WTC11 (cell line): ENCODE results near the gene KDM2B. TPM values are rescaled to one million over a fixed set of nuclear protein-coding genes. Genes with fewer than 3 reads are reported as not detected.
A peak's percentile ranks its signal among the peaks of the same experiment; 100 is the strongest.

Experiments used
- ATAC-seq: fragments of 200-7000 bp; cut with Tn5 transposase; 2 replicates; pipeline ENCODE4 v1.10.0; 2021; ENCODE audit warnings: mild to moderate bottlenecking, moderate library complexity
- CTCF ChIA-PET: fragments of 300-600 bp; sonication (Branson Sonifier 250); formaldehyde crosslinking; loops from one replicate; lab custom pipeline; 2021; ENCODE audit warnings: antibody characterized with exemption; lab: Charles Lee
- POLR2A ChIA-PET: fragments of 350-600 bp; sonication (Branson Sonifier 250); formaldehyde crosslinking; loops from one replicate; lab custom pipeline; 2021; ENCODE audit warnings: antibody characterized with exemption; lab: Charles Lee
- DNase-seq: peaks from one replicate; pipeline ENCODE4 v3.0.0; 2021; ENCODE audit warnings: low spot score
- H3K27ac Mint-ChIP-seq: 2 replicates; pipeline ENCODE4 v1.8.0; 2021; ENCODE audit warnings: mixed read lengths
- H3K27me3 Mint-ChIP-seq: 2 replicates; pipeline ENCODE4 v1.8.0; 2021; ENCODE audit warnings: low read depth, mild to moderate bottlenecking, moderate library complexity, mixed read lengths
- H3K36me3 Mint-ChIP-seq: 2 replicates; pipeline ENCODE4 v1.8.0; 2021; ENCODE audit warnings: mixed read lengths
- H3K4me1 Mint-ChIP-seq: 2 replicates; pipeline ENCODE4 v1.8.0; 2022; ENCODE audit warnings: mixed read lengths
- H3K4me3 Mint-ChIP-seq: 2 replicates; pipeline ENCODE4 v1.8.0; 2021; ENCODE audit warnings: mild to moderate bottlenecking, moderate library complexity, mixed read lengths
- H3K9me3 Mint-ChIP-seq: 2 replicates; pipeline ENCODE4 v1.8.0; 2021; ENCODE audit warnings: mixed read lengths
- ATF6 ChIP-seq: sonication (generic); formaldehyde crosslinking; IDR thresholded peaks from 2 replicates; pipeline ENCODE4 v1.8.1; 2023; ENCODE audit warnings: mild to moderate bottlenecking, missing genetic modification reagents
- CREB1 ChIP-seq: sonication (generic); formaldehyde crosslinking; IDR thresholded peaks from 2 replicates; pipeline ENCODE4 v1.8.0; 2023; ENCODE audit warnings: mild to moderate bottlenecking, missing genetic modification reagents
- E2F1 ChIP-seq: sonication (generic); formaldehyde crosslinking; IDR thresholded peaks from 2 replicates; pipeline ENCODE4 v1.8.0; 2022; ENCODE audit warnings: mild to moderate bottlenecking, missing genetic modification reagents
- E2F4 ChIP-seq: sonication (generic); formaldehyde crosslinking; IDR thresholded peaks from 2 replicates; pipeline ENCODE4 v1.8.1; 2022; ENCODE audit warnings: low read depth, mild to moderate bottlenecking, moderate library complexity, missing genetic modification reagents, borderline replicate concordance
- ELF4 ChIP-seq: sonication (generic); formaldehyde crosslinking; IDR thresholded peaks from 2 replicates; pipeline ENCODE4 v1.8.1; 2022; ENCODE audit warnings: low read depth, mild to moderate bottlenecking, moderate library complexity, missing genetic modification reagents
- ESRRA ChIP-seq: sonication (generic); formaldehyde crosslinking; IDR thresholded peaks from 2 replicates; pipeline ENCODE4 v1.8.1; 2022; ENCODE audit warnings: mild to moderate bottlenecking, missing genetic modification reagents, borderline replicate concordance
- FOXJ3 ChIP-seq: sonication (generic); formaldehyde crosslinking; IDR thresholded peaks from 2 replicates; pipeline ENCODE4 v1.9.0; 2021; ENCODE audit warnings: missing genetic modification reagents, mild to moderate bottlenecking, borderline replicate concordance
- HMGXB4 ChIP-seq: sonication (generic); formaldehyde crosslinking; IDR thresholded peaks from 2 replicates; pipeline ENCODE4 v1.8.1; 2023; ENCODE audit warnings: mild to moderate bottlenecking, moderate library complexity, missing genetic modification reagents
- NFYB ChIP-seq: sonication (generic); formaldehyde crosslinking; conservative IDR thresholded peaks from 2 replicates; pipeline ENCODE4 v1.8.0; 2022; ENCODE audit warnings: low read depth, missing genetic modification reagents
- NR3C1 ChIP-seq: sonication (generic); formaldehyde crosslinking; conservative IDR thresholded peaks from 2 replicates; pipeline ENCODE4 v1.8.1; 2023; ENCODE audit warnings: low read depth, mild to moderate bottlenecking, missing genetic modification reagents
- RELA ChIP-seq: sonication (generic); formaldehyde crosslinking; IDR thresholded peaks from 2 replicates; pipeline ENCODE4 v1.8.1; 2022; ENCODE audit warnings: missing genetic modification reagents, mild to moderate bottlenecking, borderline replicate concordance
- SMAD4 ChIP-seq: sonication (generic); formaldehyde crosslinking; IDR thresholded peaks from 2 replicates; pipeline ENCODE4 v1.8.0; 2022; ENCODE audit warnings: mild to moderate bottlenecking, missing genetic modification reagents
- SOX15 ChIP-seq: fragments of 250-450 bp; sonication (Bioruptor Pico); IDR thresholded peaks from 2 replicates; pipeline ENCODE4 v1.9.0; 2021; ENCODE audit warnings: mild to moderate bottlenecking
- TCF7 ChIP-seq: sonication (generic); formaldehyde crosslinking; IDR thresholded peaks from 2 replicates; pipeline ENCODE4 v1.8.0; 2022; ENCODE audit warnings: mild to moderate bottlenecking, low read depth, missing genetic modification reagents, moderate library complexity
- TEAD1 ChIP-seq: sonication (generic); formaldehyde crosslinking; IDR thresholded peaks from 2 replicates; pipeline ENCODE4 v1.8.0; 2022; ENCODE audit warnings: mild to moderate bottlenecking, missing genetic modification reagents
- TEAD4 ChIP-seq: sonication (generic); formaldehyde crosslinking; IDR thresholded peaks from 2 replicates; pipeline ENCODE4 v1.8.0; 2022; ENCODE audit warnings: mild to moderate bottlenecking, missing genetic modification reagents
- TP53 ChIP-seq: sonication (generic); formaldehyde crosslinking; IDR thresholded peaks from 2 replicates; pipeline ENCODE4 v1.8.1; 2023; ENCODE audit warnings: mild to moderate bottlenecking, missing genetic modification reagents
- ZBTB43 ChIP-seq: sonication (generic); formaldehyde crosslinking; IDR thresholded peaks from 2 replicates; pipeline ENCODE4 v1.8.1; 2023; ENCODE audit warnings: mild to moderate bottlenecking, missing genetic modification reagents
- ZMAT4 ChIP-seq: fragments of 250-450 bp; sonication (Bioruptor Pico); IDR thresholded peaks from 2 replicates; pipeline ENCODE4 v1.9.0; 2021; ENCODE audit warnings: mild to moderate bottlenecking
- ZNF138 ChIP-seq: sonication (generic); formaldehyde crosslinking; conservative IDR thresholded peaks from 2 replicates; pipeline ENCODE4 v1.8.1; 2022; ENCODE audit warnings: mild to moderate bottlenecking, moderate library complexity, missing genetic modification reagents
- ZNF219 ChIP-seq: sonication (generic); formaldehyde crosslinking; IDR thresholded peaks from 2 replicates; pipeline ENCODE4 v1.8.0; 2023; ENCODE audit warnings: missing genetic modification reagents, mild to moderate bottlenecking, borderline replicate concordance
- ZNF263 ChIP-seq: sonication (generic); formaldehyde crosslinking; IDR thresholded peaks from 2 replicates; pipeline ENCODE4 v1.8.1; 2022; ENCODE audit warnings: low read depth, mild to moderate bottlenecking, moderate library complexity, missing genetic modification reagents
- ZNF317 ChIP-seq: sonication (generic); formaldehyde crosslinking; IDR thresholded peaks from 2 replicates; pipeline ENCODE4 v1.8.1; 2023; ENCODE audit warnings: low read depth, mild to moderate bottlenecking, moderate library complexity, missing genetic modification reagents, borderline replicate concordance
- ZNF396 ChIP-seq: fragments of 250-450 bp; sonication (Bioruptor Pico); IDR thresholded peaks from 2 replicates; pipeline ENCODE4 v1.8.0; 2021; ENCODE audit warnings: mild to moderate bottlenecking, moderate library complexity, borderline replicate concordance
- ZNF671 ChIP-seq: fragments of 250-450 bp; sonication (Bioruptor Pico); IDR thresholded peaks from 2 replicates; pipeline ENCODE4 v1.8.0; 2021; ENCODE audit warnings: mild to moderate bottlenecking
- ZSCAN18 ChIP-seq: fragments of 250-450 bp; sonication (Bioruptor Pico); IDR thresholded peaks from 2 replicates; pipeline ENCODE4 v2.1.2; 2022; ENCODE audit warnings: mild to moderate bottlenecking, moderate library complexity
- total RNA-seq: library from RNA; stranded (reverse); gene quantifications from 3 replicates; pipeline ENCODE4 v1.2.3, GENCODE V29; 2021

The KDM2B gene
- total RNA-seq, 1 experiment from 2014 or later, result 147 TPM

GRCh38 chr12:121620333-121620891, 39.6 kb upstream of the KDM2B start:
- peaks cover 22% of the 10 kb centered on the region for H3K4me1 Mint-ChIP-seq
- ChIA-PET POLR2A (interaction anchor here (0.6 to 1.2 kb wide), 5 partner anchors 8 to 44 kb away, joined by 3 to 5 read pairs (median 3); no protein-coding TSS in a partner anchor), CTCF (interaction anchor here (0.6 to 5.3 kb wide), 7 partner anchors 48 to 177 kb away, joined by 3 to 56 read pairs (median 4); partner anchors contain the start of genes MORN3 and TMEM120B)
- peak overlapping the region; percentile 91 for H3K27ac Mint-ChIP-seq
- DNase-seq (no peak), ATAC-seq (peak; percentile 64)
- no peaks in the 10 kb centered on the region for H3K36me3 Mint-ChIP-seq
- H3K4me3 Mint-ChIP-seq, result no peak overlapping the region
- no peak for TF ChIP-seq SMAD4
- no peak for TF ChIP-seq TP53 (CRISPR knock-in tag)
- TF ChIP-seq ZNF396 (CRISPR knock-in tag), result no peak
- TF ChIP-seq TCF7 (CRISPR knock-in tag), result no peak
- no peak for TF ChIP-seq TEAD1 (CRISPR knock-in tag)
- no peak for TF ChIP-seq ZMAT4 (CRISPR knock-in tag)
- TF ChIP-seq FOXJ3, result no peak
- TF ChIP-seq E2F4, result no peak
- no peak for TF ChIP-seq RELA (CRISPR knock-in tag)
- no peak for TF ChIP-seq TEAD4 (CRISPR knock-in tag)
- no peak for TF ChIP-seq ZNF138 (CRISPR knock-in tag)
- no peaks in the 10 kb centered on the region for H3K9me3 Mint-ChIP-seq
- H3K27me3 Mint-ChIP-seq, result no peaks in the 10 kb centered on the region

- Mint-ChIP-seq H3K4me3 (no peak overlapping the region), H3K27me3 (no peaks in the 10 kb centered on the region), H3K36me3 (no peaks in the 10 kb centered on the region), H3K4me1 (peaks cover 24% of the 10 kb centered on the region), H3K9me3 (no peaks in the 10 kb centered on the region), H3K27ac (no peak overlapping the region)
- POLR2A ChIA-PET, result no interaction called here
- CTCF ChIA-PET, result no interaction called here
- ATAC-seq (no peak), DNase-seq (no peak)
- TF ChIP-seq ATF6 (CRISPR knock-in tag) (no peak), NFYB (no peak), ZNF671 (CRISPR knock-in tag) (no peak), ELF4 (CRISPR knock-in tag) (no peak), NR3C1 (no peak), ZBTB43 (no peak), ZNF263 (CRISPR knock-in tag) (no peak), HMGXB4 (CRISPR knock-in tag) (no peak), E2F1 (CRISPR knock-in tag) (no peak), SOX15 (CRISPR knock-in tag) (no peak), ESRRA (CRISPR knock-in tag) (no peak), ZNF317 (CRISPR knock-in tag) (no peak), CREB1 (CRISPR knock-in tag) (no peak), ZSCAN18 (CRISPR knock-in tag) (no peak), ZNF219 (CRISPR knock-in tag) (no peak), TEAD4 (CRISPR knock-in tag) (no peak)
These were observed 37.9 kb upstream of the KDM2B start for GRCh38 chr12:121618659-121619233.
